Daoy (cell line): Measurements from ENCODE around the gene TUBGCP2. TPM values are rescaled to one million over a fixed set of nuclear protein-coding genes. Genes with fewer than 3 reads are reported as not detected.

ENCODE experiments used
- DNase-seq: peaks from one replicate; pipeline ENCODE4 v3.0.0-alpha.2; 2015; ENCODE audit warnings: low read depth
- total RNA-seq: library from RNA; depleted of rRNA; stranded (reverse); fragments of >200 nt; shearing (Covaris generic); gene quantifications from 2 replicates; pipeline ENCODE4 v1.2.3, GENCODE V29; 2014; rRNA removed

TUBGCP2 gene, protein sequence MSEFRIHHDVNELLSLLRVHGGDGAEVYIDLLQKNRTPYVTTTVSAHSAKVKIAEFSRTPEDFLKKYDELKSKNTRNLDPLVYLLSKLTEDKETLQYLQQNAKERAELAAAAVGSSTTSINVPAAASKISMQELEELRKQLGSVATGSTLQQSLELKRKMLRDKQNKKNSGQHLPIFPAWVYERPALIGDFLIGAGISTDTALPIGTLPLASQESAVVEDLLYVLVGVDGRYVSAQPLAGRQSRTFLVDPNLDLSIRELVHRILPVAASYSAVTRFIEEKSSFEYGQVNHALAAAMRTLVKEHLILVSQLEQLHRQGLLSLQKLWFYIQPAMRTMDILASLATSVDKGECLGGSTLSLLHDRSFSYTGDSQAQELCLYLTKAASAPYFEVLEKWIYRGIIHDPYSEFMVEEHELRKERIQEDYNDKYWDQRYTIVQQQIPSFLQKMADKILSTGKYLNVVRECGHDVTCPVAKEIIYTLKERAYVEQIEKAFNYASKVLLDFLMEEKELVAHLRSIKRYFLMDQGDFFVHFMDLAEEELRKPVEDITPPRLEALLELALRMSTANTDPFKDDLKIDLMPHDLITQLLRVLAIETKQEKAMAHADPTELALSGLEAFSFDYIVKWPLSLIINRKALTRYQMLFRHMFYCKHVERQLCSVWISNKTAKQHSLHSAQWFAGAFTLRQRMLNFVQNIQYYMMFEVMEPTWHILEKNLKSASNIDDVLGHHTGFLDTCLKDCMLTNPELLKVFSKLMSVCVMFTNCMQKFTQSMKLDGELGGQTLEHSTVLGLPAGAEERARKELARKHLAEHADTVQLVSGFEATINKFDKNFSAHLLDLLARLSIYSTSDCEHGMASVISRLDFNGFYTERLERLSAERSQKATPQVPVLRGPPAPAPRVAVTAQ
- 19.8 and 21.6 TPM in 2 replicates for total RNA-seq

DNA sequence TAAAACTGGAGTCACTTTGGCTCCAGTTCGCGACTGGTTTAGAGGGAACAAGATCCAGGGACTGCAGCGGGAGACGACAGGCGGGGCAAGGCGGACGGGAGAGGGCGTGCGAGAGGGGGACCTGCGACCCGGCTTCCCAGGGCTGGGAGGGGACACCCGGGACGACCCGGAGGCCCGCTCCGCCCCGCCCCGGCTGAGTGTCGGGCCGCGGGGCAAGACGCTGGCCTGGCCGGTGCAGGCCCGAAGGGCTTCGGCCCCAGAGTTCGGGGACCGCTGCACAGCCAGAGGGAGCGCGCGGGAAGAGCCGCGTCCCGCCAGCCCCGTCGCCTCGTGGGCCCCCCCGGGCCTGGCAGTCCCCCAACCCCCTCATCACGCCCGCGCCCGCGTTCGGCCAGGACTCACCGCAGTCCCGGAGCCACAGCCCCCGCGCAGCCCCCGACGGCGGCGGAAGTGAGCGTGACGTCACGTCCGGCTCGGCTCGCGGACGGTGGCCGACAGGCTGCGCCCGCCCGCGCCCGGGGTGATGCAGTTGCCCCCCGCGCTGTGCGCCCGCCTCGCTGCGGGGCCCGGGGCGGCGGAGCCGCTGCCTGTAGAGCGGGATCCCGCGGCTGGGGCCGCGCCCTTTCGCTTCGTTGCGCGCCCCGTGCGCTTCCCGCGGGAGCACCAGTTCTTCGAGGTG is at the start of gene TUBGCP2, which contains the start of gene ZNF511:
Gene TUBGCP2 (minus strand): TSS at position 452 of the 679 bp plus-strand sequence. CDS start 5,931 bp downstream, outside the sequence.
Gene ZNF511 (plus strand): TSS at position 494 of the 679 bp plus-strand sequence. CDS start 30 bp downstream, at position 524.
- peak; percentile 85 for DNase-seq

DNA sequence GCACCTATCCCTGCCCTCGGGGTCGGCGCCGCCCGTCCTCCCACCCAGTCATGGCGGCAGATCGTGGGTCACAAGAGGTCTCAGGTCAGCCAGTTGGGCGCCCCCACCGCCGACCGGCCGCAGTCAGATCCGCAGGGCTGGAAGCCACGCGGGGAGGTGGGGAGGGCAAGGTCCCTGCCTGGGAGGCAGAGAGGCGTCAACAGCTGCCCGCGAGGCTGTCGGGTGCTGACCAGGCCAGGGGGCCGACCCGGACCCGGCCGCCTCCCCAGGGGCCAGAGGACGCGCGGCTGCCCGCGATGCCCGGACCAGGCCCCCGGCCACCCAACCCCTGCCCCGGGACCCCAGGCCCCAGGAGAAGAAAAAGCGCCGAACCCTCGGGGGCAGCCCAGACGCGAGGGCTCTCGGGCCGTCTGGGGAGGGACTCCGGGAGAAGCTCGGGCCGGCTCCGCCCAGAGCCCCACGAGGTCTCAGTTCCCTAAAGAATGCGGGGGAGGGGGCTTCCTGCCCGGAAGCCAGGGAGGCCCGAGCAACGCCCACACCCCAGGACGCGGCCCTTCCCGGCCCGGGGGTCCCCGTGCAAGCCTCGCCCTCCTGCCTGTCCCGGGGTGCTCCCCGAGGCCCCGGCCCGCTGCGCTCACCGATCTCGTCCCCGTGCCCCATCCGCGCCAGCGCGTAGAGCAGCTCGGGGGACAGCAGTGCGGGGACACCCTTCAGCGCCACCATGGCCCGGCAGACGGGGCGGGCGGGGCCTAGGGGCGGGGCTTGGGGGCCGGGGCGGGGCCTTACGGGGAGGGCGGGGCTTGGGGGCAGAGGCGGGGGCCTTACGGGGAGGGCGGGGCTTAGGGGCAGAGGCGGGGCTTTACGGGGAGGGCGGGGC is 48.9 kb upstream of the TUBGCP2 start, which contains the start of gene FUOM:
Gene FUOM (minus strand): TSS at position 735 of the 877 bp plus-strand sequence. CDS start 12 bp downstream, at position 723.
- DNase-seq = peak; percentile 44

DNA sequence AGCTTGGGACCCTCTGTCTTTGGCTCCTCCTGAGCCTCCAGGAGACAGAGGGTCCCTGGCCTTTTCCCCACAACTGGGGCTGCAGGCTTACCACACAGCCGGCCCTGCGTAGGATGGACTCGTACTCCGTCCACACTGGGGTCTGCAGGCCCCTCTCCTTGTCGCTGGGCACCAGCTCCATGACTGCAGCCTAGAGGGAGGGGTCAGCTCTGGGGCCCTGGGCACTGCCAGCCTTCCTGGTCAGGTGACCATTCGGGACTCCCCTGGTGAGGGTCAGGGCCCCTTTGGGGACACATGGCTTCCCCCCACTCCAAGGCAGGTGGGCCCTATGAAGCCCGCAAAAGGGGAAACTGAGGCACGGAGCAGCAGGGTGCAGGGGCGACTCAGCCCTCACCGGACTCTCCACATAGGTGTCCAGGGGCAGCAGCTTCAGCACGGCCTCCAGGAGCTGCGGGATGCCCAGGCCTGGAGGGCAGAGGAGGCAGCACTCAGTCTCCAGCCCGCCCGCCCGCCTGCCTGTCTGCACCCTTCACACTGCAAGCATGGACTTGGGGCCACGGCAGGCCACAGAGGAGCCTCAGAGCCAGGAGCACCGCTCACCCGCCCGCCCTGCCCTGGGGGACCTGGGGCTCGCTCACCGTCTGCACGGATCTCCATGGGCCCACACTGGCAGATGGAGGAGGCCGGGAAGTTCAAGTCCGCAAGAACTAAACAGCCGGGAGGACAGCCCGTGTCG is 48.0 kb upstream of the TUBGCP2 start:
- no peak for DNase-seq

DNA sequence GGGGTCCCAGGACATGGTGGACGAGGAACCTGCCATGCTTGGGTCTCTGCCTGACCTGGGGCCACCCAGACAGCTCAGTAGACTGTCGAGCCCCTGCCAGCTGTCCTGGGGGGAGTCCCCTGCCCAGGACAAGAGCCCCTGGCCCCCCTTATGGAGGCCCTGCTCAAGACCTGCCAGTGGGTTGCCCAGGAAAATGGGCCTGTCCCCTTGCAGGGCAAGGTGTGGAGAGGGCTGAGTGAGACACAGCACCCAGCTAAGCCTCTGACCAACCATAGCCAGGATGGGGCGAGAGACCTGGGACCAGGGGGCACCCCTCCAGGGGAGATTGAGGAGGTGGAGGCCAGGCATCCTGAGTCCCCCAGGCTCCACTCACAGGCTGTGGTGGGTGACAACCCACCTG is 47.3 kb upstream of the TUBGCP2 start:
- no peak for DNase-seq

DNA sequence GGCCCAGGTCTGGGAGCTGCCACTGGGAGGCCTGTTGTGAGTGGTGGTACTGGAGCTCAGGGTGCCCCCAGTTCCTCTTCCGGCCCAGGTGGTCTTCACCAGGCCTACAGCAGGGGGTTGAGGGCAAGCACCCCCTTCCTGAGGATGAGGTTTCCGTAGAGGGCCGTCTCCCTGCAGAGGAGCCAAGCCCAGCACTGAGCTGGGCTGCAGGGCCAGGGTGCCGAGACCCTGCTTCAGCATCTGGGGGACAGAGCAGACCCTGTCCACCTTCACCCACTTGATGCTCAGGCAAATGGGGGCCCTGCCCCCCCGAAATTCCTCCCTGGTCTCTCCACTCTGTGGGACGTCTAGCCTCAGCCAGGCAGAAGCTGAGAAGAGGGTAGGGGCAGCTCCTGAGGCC is 46.6 kb upstream of the TUBGCP2 start:
- DNase-seq = no peak

DNA sequence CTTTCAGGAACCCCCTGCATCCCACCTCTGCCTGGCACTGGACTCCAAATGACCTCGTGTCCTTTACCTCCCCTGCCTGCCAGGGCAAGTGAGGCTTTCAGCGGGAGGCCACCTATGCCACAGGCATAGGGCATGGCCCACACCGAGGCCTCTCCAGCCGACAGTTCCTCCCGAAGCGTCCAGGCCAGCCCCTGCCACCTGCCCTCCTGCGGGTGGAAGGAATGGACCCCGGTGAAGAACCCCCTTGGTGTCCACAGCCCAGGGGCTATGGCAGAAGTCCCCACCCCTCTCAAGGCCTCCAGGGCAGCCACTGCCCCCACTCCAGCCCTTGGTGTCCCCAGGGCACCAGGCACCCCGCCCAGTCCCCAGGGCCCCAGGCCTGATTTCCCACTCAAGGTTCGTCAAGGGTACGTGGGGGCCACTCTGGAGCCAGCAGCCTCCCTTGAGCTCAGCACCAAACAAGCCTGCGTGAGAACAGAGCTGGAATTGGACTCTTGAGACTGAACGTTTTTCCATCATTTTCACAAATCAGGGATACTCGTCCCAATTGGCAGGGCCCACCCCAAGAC is 46.1 kb upstream of the TUBGCP2 start:
- no peak for DNase-seq

DNA sequence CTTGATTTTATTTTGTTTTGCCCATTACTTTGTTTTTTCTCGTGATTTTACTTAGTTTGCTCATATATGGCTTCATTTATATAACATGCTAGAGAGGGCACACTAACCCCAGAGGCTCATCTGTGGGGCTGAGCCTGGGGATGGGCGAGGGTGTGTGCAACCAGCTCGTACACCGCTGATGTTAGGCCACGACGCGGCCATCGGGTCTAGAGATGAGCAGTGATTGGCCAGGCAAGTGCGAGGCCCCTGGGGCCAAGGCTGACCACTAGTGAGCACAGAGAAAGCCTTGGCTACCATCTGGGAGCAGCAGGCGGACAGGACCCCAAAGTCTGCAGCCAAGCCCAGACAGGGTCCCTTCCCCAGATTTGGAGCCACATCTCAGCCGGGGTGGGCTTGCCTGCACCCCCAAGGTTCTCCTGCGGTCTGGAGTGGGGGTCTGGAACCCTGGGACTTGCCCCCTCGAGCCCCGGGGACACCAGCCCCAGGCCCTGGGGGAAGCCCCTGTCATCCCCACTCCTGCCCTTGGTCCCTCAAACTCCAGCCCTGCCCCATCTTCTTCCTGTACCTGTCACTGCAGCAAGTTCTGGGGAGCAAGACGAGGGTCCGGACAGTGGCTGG is 45.4 kb upstream of the TUBGCP2 start:
- no peak for DNase-seq

DNA sequence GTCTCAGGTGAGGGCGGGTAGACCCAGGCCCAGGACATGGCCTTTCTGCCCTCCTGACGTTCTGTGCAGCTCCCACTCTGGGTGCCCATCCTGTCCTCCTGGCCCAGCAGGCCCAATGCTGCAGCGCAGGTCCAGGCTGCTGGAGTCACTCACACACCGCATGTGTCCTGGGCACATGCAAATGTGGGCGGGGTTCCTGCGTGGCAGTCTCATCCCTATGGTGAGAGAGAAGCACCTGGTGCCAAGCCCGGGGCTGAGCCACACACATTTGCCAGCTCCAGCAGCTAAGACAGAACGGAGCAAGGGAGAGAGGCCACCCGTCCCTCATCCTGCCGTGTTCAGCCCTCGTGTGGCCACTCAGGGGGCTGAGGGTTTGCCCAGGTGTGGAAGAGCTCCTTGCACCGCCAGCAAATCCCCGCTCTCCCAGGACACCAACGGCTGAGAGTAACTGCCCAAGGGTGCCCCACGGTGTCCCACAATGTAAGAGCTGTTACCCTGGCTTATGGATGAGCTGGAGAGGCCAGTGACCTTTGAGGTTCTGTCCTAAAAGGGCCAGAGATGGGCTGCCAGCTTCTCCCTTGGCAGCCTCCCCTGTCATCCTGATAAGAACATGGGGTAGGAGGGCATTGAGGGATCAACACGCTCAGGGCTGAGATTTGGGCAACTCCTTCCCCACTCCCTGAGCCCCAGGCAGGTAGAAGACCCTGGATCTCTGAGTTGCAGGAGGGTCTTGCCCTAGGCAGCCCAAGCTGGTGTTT is 44.7 kb upstream of the TUBGCP2 start:
- no peak for DNase-seq

DNA sequence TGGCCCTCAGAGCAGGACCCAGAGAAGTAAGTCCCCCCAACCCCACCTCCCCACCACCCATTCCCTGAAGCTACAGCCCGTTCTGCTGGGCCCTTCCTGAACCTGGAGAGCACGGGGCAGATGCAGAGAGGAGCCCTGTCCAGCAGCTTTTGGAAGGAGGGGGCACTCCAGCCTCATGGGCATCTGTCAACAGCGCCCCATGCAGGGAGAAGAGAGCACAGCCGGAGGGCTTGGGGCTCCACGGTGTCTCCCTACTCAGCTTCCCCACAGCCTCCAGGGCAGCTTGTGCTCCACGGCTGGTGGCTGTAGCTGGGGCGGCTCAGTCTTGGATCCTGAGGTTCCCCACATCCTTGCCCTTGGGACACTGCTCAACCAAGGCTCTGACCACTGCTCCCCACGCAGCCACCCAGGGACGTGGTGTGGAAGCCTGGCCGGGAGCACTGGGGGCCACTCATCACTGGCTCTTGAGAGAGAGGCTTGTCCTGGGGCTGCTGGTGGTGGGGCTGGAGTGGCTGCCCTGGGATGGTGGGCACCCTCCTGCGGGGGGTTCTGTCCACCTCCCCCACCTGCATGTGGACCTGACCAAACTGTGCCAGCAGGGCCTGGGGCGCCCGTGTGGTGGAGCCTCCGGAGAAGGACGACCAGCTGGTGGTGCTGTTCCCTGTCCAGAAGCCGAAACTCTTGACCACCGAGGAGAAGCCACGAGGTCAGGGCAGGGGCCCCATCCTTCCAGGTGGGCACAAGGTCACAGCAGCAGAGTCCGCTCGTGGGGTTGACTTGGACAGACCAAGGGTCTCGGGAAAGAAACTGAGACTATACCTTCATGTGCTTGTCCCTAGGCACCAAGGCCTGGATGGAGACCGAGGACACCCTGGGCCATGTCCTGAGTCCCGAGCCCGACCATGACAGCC is 43.0 kb upstream of the TUBGCP2 start:
- no peak for DNase-seq

DNA sequence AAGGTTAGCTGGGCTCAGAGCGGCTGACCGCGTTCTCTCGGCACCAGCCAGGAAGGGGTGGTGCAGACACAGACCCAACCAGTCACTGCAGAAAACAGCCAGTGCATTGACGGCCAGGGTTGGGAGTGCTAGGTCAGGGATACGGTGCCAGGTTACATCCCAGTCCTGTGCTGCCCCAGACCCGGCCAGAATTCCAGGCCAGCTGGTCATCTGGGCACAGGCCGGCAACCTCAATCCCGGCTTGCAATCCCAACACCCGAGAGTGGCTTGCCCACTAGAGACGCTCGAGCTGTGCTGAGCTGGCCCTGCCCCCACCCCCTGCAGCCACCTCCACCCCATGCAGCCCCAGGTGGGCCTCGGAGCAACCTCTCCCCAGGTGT is 42.3 kb upstream of the TUBGCP2 start:
- no peak for DNase-seq

DNA sequence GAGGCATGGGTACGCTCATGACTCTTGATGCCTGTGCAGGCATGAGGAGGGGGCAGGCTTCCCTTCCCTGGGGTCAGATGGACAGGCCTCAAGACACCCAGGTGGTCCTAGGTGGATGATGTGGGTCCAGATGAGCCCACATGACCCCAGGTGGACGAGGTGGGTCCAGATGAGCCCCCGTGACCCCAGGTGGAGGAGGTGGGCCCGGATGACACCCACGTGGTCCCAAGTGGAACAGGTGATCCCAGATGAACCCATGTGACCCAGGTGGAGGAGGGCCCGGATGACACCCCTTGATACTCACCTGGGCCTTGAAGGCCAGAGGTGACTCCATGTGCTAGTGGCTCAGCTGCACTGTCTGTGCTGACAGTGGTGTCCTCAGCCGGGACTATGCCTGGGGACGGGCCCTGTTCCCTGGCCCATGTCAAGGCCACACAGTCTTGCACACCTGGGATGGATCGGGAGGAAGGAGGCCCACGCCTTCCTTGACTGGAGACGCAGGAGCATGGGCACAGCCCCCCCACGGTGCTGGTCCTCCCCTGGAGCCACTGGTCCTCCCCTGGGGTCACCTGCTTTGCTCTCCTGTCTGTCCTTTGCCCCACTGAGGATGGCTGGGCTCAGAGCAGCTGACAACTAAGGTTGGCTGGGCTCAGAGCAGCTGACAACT is 41.7 kb upstream of the TUBGCP2 start:
- no peak for DNase-seq

DNA sequence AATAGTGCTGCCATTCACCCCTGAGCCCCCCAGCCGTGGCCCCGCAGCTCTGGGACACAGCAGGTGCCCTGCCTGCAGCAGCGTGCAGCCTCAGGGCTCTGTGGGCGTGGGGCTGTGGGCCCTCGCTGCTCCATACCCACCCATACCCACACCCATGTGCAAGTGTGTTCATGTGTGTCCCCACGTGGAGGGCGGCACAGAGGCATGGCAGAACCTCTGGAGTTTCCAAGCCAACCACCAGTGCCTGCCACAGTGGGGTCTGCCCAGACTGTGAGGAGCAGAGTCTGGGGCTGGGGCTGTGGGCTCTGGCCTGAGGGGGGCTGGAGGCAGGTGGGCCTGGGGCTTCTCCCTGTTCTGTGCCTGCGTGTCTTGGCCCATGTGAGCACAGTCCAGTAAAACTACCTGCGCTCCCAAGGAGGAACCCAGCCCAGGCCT is 40.9 kb upstream of the TUBGCP2 start:
- no peak for DNase-seq

DNA sequence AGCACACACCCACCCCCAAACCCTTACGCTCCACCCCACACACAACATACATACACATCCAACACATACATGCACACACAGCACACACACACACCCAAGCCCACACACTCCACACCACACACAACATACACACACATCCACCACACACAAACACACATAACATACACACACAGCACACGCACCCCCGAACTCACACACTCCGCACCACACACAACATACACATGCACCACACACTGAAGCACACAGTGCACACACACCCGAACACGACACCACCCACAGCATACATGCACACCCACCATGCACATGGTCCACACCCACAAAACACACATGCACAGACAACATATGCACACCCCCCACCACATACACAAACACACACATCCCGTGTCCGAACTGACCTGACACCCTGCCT is 40.5 kb upstream of the TUBGCP2 start:
- no peak for DNase-seq

DNA sequence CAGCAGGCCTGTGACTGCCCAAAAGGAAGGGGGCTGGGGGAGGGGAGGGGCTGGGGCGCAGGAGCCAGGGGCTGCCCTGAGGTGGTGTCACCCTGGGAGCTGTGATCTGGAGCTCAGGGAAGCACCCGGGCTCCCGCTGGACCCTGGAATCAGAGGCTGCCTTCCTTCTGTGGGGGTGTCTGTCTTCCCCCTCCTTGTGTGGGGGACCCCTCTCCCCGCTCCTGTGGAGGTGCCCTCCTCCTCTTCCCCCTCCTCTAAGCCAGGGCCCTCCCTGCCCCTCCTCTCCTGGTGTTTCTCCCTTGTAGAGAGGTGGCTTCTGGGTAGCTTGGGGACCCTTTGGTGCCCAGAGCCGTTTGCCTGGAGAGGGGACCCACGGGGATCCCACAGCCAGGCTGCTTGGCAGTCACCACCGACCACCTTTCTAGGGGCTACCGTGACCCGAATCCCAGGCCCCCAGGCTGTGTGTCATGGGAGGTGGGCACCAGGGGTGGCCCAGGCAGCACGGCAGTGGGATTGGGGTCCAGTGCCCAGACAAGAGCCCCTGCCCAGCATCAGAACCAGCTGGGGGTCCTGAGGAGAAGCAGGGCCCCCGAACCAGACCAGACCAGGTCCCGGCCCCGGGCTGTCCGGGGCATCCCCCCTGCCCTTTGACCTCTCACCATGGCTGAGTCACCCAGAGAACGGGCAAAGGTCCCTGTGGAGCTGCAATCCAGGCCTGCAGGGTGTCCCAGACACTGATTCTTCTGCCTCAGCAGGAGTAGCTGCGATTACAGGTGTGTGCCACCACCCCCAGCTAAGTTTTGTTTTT is 39.2 kb upstream of the TUBGCP2 start:
- no peak for DNase-seq

DNA sequence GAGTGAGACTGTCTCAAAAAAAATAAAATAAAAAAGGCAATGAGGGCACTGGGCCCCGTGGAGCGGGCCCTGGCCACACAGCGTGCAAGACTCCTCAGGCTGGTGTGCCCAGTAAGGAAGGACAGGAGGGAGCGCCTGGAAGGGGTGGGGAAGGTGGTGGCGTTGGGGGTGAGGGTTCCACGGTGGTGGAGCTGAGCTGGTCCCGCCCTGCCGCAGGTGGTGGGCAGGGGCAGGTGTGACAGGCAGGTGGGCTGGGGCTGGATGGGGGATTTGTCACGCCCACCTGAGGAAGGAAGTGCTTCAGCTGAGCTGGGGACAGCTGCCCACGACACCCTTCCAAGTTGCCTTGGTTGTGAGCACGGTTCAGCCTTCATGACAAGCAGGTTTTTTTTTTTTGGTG is 37.7 kb upstream of the TUBGCP2 start:
- DNase-seq = no peak

DNA sequence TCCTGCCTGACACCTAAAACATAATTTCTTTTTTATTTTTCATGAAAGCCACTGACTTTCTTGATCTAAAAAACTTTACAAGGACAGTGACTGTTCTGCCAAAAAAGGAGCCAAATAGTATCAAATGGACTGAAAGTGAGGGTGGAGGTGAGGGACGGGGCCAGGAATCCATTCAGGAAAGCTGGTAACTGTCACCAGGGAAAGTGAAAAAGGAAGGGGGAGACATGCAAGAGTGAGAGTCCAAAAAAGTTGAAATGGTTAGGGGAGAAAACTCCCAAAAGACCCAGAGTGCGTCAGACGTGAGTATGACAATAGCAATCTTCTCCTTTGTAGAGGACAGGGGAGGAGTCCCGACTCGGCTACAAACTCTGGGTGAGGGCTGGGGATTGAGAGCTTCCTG is 35.6 kb upstream of the TUBGCP2 start:
- no peak for DNase-seq
